ENCODE data around the gene ROPN1. TPM values are rescaled to one million over a fixed set of nuclear protein-coding genes. Genes with fewer than 3 reads are reported as not detected.

ROPN1 gene
- total RNA-seq, 1 donor from 2014 or later = not detected

DNA sequence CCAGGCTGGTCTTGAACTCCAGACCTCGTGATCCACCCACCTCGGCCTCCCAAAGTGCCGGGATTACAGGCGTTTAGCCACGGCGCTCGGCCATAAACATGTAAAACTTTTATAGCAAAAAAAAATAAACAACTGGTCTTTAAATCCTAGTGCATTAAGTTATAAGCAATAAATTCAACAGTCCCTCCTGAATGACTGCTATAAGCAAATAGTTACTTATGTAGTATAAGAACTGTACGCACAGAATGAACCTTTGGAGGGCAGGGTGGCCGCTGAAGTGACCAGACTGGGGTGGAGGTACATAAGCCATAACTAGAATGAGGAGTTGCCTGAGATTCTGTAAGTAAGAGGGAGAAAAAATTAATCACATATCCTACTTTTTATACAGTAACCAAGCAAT, 43.5 kb downstream of the ROPN1 start:
- TF ChIP-seq, protein P1, sequence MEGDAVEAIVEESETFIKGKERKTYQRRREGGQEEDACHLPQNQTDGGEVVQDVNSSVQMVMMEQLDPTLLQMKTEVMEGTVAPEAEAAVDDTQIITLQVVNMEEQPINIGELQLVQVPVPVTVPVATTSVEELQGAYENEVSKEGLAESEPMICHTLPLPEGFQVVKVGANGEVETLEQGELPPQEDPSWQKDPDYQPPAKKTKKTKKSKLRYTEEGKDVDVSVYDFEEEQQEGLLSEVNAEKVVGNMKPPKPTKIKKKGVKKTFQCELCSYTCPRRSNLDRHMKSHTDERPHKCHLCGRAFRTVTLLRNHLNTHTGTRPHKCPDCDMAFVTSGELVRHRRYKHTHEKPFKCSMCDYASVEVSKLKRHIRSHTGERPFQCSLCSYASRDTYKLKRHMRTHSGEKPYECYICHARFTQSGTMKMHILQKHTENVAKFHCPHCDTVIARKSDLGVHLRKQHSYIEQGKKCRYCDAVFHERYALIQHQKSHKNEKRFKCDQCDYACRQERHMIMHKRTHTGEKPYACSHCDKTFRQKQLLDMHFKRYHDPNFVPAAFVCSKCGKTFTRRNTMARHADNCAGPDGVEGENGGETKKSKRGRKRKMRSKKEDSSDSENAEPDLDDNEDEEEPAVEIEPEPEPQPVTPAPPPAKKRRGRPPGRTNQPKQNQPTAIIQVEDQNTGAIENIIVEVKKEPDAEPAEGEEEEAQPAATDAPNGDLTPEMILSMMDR (conservative IDR thresholded peaks at IDR 0.05; ENCODE audit: low read depth, low read length) = no peak
- H3K4me3 ChIP-seq (ENCODE audit: low read depth, low read length) = no peak overlapping the region
- no peak for DNase-seq (ENCODE audit: low read depth)

GRCh38 chr3:123947482-123947881, 44.4 kb downstream of the ROPN1 start:
- TF ChIP-seq, protein P1 (conservative IDR thresholded peaks at IDR 0.05; ENCODE audit: low read depth, low read length) = no peak
- DNase-seq (ENCODE audit: low read depth) = no peak
- H3K4me3 ChIP-seq (ENCODE audit: low read depth, low read length) = no peak overlapping the region

DNA sequence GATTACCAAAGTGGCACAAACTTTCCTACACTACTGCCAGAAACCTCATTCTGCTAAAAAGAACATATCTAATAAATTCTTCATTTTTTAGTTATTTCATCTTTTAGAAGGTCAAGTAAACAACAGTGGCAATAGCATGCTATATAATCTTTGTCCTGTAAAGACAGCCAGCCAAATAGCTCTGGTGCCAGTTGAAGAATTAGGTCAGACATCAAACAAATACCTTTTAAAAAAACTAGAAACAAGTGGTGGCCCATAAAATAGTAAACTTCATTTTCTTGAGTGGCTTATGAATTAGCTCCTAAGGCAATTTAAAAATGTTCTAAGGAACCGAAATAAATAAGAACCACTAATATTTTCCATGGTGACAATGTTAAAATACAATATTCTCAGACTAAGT, 50.4 kb downstream of the ROPN1 start:
- no peak for DNase-seq (ENCODE audit: low read depth)
- TF ChIP-seq, protein P1 (conservative IDR thresholded peaks at IDR 0.05; ENCODE audit: low read depth, low read length) = no peak
- H3K4me3 ChIP-seq (ENCODE audit: low read depth, low read length) = no peak overlapping the region

GRCh38 chr3:123941121-123941520, 50.8 kb downstream of the ROPN1 start:
- no peak for DNase-seq (ENCODE audit: low read depth)
- TF ChIP-seq, protein P1 (conservative IDR thresholded peaks at IDR 0.05; ENCODE audit: low read depth, low read length) = no peak
- H3K4me3 ChIP-seq (ENCODE audit: low read depth, low read length) = no peak overlapping the region

DNA sequence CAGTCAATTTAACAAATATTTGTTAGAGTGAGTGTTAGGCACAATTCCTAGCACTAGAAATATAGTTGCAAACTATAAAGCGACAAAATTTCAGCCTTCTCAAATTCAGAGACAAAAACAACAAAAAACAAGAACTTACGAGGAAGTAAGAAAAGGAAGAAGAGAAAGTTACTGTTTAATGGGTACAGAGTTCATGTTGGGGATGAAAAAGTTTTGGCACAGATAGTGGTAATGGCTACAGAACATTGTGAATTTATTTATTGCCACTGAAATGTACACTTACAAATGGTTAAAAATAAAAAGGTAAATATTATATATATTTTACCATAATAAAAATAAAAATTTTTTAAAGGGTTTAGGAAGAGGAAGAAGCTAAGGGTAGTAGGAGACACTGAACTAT, 52.2 kb downstream of the ROPN1 start:
- H3K4me3 ChIP-seq (ENCODE audit: low read depth, low read length) = no peak overlapping the region
- TF ChIP-seq, protein P1 (conservative IDR thresholded peaks at IDR 0.05; ENCODE audit: low read depth, low read length) = no peak
- DNase-seq (ENCODE audit: low read depth) = no peak

DNA sequence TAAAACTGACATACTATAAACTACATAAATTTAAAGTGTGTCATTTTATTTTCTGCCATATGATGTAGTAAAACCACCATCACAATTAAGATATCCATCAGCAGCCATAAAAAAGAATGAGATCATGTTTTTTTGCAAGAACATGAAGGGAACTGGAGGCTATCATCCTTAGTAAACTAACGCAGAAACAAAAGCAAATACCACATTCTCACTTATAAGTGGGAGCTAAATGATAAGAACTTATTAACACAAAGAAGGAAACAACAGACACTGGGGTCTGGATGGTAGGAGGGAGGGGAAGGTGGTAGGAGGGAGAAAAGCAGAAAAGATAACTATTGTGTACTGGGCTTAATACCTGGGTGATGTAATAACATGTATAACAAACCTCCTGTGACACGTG, 55.5 kb downstream of the ROPN1 start:
- H3K4me3 ChIP-seq (ENCODE audit: low read depth, low read length) = no peak overlapping the region
- TF ChIP-seq, protein P1 (conservative IDR thresholded peaks at IDR 0.05; ENCODE audit: low read depth, low read length) = no peak
- no peak for DNase-seq (ENCODE audit: low read depth)

GRCh38 chr3:123935830-123936229, 56.1 kb downstream of the ROPN1 start:
- TF ChIP-seq, protein P1 (conservative IDR thresholded peaks at IDR 0.05; ENCODE audit: low read depth, low read length) = no peak

More at GRCh38 chr3:123935830-123936229, 56.1 kb downstream of the ROPN1 start:
- H3K4me3 ChIP-seq (ENCODE audit: low read depth, low read length) = no peak overlapping the region
- DNase-seq (ENCODE audit: low read depth) = no peak
